CD1c-positive myeloid dendritic cell (primary cell): ENCODE measurements around the gene UBE2G2.
A peak's percentile ranks its signal among the peaks of the same experiment; 100 is the strongest.

ENCODE experiments used
- DNase-seq: peaks from one replicate; pipeline ENCODE4 v3.0.0-alpha.2; 2016; ENCODE audit errors: extremely low spot score

UBE2G2 gene

GRCh38 chr21:44727321-44727720, 74.3 kb downstream of the UBE2G2 start:
- no peak for DNase-seq

GRCh38 chr21:44726826-44727225, 74.8 kb downstream of the UBE2G2 start:
- no peak for DNase-seq

GRCh38 chr21:44724926-44725325, 76.7 kb downstream of the UBE2G2 start:
- DNase-seq: no peak

- no peak for DNase-seq
Measured at GRCh38 chr21:44724196-44724595, 77.4 kb downstream of the UBE2G2 start.

GRCh38 chr21:44723177-44724131, 78.2 kb downstream of the UBE2G2 start:
- DNase-seq: peak; percentile 22

GRCh38 chr21:44722731-44723130, 78.9 kb downstream of the UBE2G2 start:
- no peak for DNase-seq

GRCh38 chr21:44720170-44720569, 81.5 kb downstream of the UBE2G2 start:
- no peak for DNase-seq
